Left renal cortex interstitium (tissue), 4 donors: ENCODE data around the gene PAK4. TPM values are rescaled to one million over a fixed set of nuclear protein-coding genes. Genes with fewer than 3 reads are reported as not detected.

Source experiments
- DNase-seq, 4 donors: peaks; one replicate each; pipeline ENCODE4 v3.0.0-alpha.2; 2013; ENCODE audit warnings: low read depth in 4 of 4, low spot score in 2 of 4, missing footprints in 1 of 4
- polyA plus RNA-seq, 4 donors: library from polyadenylated mRNA; unstranded; fragments of 120-200 nt; gene quantifications; one replicate each; pipeline ENCODE4 v1.2.1, GENCODE V29; 2013; ENCODE audit not compliant: insufficient read length in 4 of 4

Gene PAK4
- polyA plus RNA-seq, 4 donors = 42.6 to 80.8 (median 71.0) TPM

- DNase-seq = no peak
Observed at GRCh38 chr19:39160889-39161672, 35.5 kb downstream of the PAK4 start.

DNA sequence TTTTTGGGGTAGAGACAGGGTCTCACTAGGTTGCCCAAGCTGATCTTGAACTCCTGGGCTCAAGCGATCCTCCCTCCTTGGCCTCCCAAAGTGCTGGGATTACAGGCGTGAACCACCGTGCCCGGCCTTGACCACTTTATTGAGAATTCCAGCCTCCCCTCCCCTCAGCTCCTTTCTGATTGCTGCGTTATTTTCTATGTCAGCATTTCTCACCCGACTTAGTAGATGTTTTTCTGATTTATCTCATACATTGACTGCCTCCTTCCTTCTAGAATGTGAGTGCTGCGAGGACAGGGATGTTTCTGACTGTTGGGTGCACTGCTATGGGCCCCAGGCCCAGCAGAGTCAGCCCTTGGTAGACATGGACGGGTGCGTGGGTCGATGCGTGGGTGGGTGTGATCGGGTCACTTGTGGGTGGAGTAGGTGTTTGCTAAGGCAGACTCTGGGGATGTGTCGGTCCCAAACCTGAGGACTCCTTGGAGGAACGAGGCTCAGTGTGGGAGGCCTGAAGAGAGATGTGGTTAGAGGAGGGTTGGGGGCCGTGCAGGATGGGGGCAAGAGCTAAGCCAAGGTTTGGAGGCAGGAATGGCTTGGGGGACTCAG, 37.0 kb downstream of the PAK4 start:
- DNase-seq = no peak

DNA sequence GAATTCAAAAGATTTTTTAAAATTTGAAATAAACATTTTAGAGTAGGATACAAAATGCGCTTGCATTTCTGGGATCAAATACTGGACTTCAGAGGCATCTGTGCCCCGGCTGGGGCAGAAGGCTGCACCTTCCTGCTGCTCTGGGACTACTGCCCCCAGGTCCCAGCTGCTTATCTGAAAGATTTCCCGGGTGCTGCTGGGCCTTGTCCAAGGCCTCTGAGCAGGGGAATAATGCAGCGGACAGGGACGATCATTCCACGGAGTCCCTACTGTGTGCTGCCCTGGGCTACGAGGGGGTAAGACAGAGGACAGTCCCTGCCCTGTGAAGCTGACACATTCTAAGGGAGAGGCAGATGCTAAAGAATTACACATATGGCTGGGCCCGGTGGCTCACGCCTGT, 38.0 kb downstream of the PAK4 start:
- no peak for DNase-seq

GRCh38 chr19:39164289-39164688, 38.7 kb downstream of the PAK4 start:
- DNase-seq = no peak

DNA sequence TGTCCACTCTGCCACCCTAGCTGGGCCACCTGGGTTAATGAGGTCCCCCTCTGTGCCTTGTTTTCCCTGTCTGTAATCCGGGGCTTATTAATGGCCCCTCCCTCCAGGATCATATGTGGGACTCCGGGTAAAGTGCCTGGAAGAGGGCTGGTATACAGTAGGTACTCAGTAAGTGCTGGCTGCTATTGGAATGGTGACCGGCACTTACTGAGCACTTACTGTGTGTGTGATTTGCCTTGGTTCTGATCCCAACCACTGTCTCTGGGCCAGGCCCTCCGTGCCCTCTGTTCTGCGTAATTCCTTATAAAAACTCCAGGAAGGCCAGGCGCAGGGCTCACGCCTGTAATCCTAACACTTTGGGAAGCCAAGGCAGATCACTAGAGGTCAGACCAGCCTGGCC, 40.3 kb downstream of the PAK4 start:
- DNase-seq = no peak

GRCh38 chr19:39166571-39167391, 41.2 kb downstream of the PAK4 start:
- no peak for DNase-seq

- no peak for DNase-seq
Observed at GRCh38 chr19:39167461-39168257, 42.1 kb downstream of the PAK4 start.

GRCh38 chr19:39168258-39169142, 42.9 kb downstream of the PAK4 start:
- DNase-seq = no peak

DNA sequence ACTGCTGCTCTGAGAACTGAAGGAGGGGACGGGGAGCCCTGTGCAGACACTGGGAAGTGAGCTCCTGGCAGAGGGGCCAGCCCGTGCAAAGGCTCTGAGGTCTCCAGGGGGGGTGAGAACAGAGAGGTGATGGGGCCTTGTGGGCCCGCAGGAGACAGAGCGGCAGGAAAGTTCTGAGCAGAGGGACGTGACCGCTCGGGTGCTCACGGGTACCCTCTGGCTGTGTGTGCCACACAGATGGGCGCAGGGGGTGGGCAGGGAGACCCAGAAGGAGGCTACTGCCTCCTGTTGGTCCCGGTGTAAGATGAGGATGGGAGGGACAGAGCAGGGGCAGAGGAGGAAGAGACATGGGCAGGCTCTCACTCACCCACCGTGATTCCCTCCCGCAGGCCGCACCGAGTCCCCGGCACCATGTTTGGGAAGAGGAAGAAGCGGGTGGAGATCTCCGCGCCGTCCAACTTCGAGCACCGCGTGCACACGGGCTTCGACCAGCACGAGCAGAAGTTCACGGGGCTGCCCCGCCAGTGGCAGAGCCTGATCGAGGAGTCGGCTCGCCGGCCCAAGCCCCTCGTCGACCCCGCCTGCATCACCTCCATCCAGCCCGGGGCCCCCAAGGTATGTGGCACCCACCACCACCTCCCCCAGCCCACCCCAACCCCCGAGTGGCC, 43.7 kb downstream of the PAK4 start:
- DNase-seq = no peak

GRCh38 chr19:39170386-39171231, 45.0 kb downstream of the PAK4 start:
- DNase-seq = no peak

GRCh38 chr19:39171479-39172465, 46.2 kb downstream of the PAK4 start:
- DNase-seq = no peak

- DNase-seq = no peak
Observed at GRCh38 chr19:39172700-39173501, 47.3 kb downstream of the PAK4 start.

DNA sequence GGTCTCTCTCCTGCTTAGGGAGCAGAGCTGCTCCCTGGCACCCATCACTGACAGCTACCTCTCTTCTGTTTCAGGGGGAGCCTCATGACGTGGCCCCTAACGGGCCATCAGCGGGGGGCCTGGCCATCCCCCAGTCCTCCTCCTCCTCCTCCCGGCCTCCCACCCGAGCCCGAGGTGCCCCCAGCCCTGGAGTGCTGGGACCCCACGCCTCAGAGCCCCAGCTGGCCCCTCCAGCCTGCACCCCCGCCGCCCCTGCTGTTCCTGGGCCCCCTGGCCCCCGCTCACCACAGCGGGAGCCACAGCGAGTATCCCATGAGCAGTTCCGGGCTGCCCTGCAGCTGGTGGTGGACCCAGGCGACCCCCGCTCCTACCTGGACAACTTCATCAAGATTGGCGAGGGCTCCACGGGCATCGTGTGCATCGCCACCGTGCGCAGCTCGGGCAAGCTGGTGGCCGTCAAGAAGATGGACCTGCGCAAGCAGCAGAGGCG, 48.0 kb downstream of the PAK4 start:
- no peak for DNase-seq

GRCh38 chr19:39174142-39174541, 48.6 kb downstream of the PAK4 start:
- no peak for DNase-seq

GRCh38 chr19:39174558-39175544, 49.3 kb downstream of the PAK4 start:
- DNase-seq = no peak
